Measurements from ENCODE around the gene SMYD3. TPM values are rescaled to one million over a fixed set of nuclear protein-coding genes. Genes with fewer than 3 reads are reported as not detected.

The SMYD3 gene
- polyA plus RNA-seq, 2 of the 4 experiments (the other 2 are of a cell fraction), result 18.2 to 35.2 TPM

- TF ChIP-seq PBX3 (IDR thresholded peaks at IDR 0.05), result no peak
- no peak for TF ChIP-seq HES2 (IDR thresholded peaks at IDR 0.05)
- TF ChIP-seq BHLHE40 (IDR thresholded peaks at IDR 0.05; ENCODE audit: low read depth, low read length), result no peak
- TF ChIP-seq CBX8 (IDR thresholded peaks at IDR 0.05), result no peak
- TF ChIP-seq ZC3H11A (IDR thresholded peaks at IDR 0.05), result no peak
- no peak for TF ChIP-seq TFCP2L1 (CRISPR knock-in tag; IDR thresholded peaks at IDR 0.05)
- no peak for TF ChIP-seq HOXB13 (CRISPR knock-in tag; IDR thresholded peaks at IDR 0.05; ENCODE audit: low read depth)
Observed at GRCh38 chr1:245765230-245766000, 741.7 kb downstream of the SMYD3 start (continued).

- no peak overlapping the region for H3K4me2 ChIP-seq
- H3K9me3 ChIP-seq, result no peaks in the 10 kb centered on the region
- ATAC-seq, result no peak
- POLR2A ChIA-PET, result no interaction called here
- TF ChIP-seq ZC3H11A (IDR thresholded peaks at IDR 0.05) (no peak), SMC3 (IDR thresholded peaks at IDR 0.05) (no peak), CBX2 (IDR thresholded peaks at IDR 0.05; ENCODE audit: borderline replicate concordance, low read depth) (no peak), FOSL2 (IDR thresholded peaks at IDR 0.05) (no peak), FOSL2 (CRISPR knock-in tag; IDR thresholded peaks at IDR 0.05) (no peak), ESRRA (IDR thresholded peaks at IDR 0.05; ENCODE audit: borderline replicate concordance, low read length) (no peak), ZFP36 (IDR thresholded peaks at IDR 0.05; ENCODE audit: borderline replicate concordance, partially characterized antibody) (no peak), CBX8 (IDR thresholded peaks at IDR 0.05) (no peak), EHMT2 (IDR thresholded peaks at IDR 0.05; ENCODE audit: low read depth) (no peak), HOXB13 (CRISPR knock-in tag; IDR thresholded peaks at IDR 0.05; ENCODE audit: low read depth) (no peak), KDM5A (IDR thresholded peaks at IDR 0.05) (no peak), USF2 (IDR thresholded peaks at IDR 0.05) (no peak), ZSCAN20 (CRISPR knock-in tag; IDR thresholded peaks at IDR 0.05) (no peak)
- no peak overlapping the region for H3K4me3 ChIP-seq
- WGBS (ENCODE audit: missing lambda C conversion rate), result 78% methylated on average over 5 of the region's 5 CpGs
- DNase-seq (ENCODE audit: low read depth in 1 of 2, low spot score in 1 of 2), result no peak
- no peaks in the 10 kb centered on the region for H3K4me1 ChIP-seq
- no peak for FAIRE-seq
- CTCF ChIA-PET, result no interaction called here
- no peak overlapping the region for H3K27ac ChIP-seq
Observed at GRCh38 chr1:245763873-245764331, 743.2 kb downstream of the SMYD3 start.

GRCh38 chr1:245762396-245762910, 744.6 kb downstream of the SMYD3 start:
- 85% methylated on average over 19 of the region's 19 CpGs for WGBS (ENCODE audit: missing lambda C conversion rate)
- H3K4me3 ChIP-seq, result no peak overlapping the region
- ChIA-PET CTCF (no interaction called here), POLR2A (no interaction called here)
- no peak overlapping the region for H3K27ac ChIP-seq
- H3K9me3 ChIP-seq, result no peaks in the 10 kb centered on the region
- ATAC-seq, result no peak
- DNase-seq (ENCODE audit: low read depth in 1 of 2, low spot score in 1 of 2), result no peak
- H3K4me2 ChIP-seq, result no peak overlapping the region
- H3K4me1 ChIP-seq, result no peaks in the 10 kb centered on the region
- no peak for FAIRE-seq
- TF ChIP-seq FOSL2 (IDR thresholded peaks at IDR 0.05) (no peak), FOSL2 (CRISPR knock-in tag; IDR thresholded peaks at IDR 0.05) (no peak), PHF8 (IDR thresholded peaks at IDR 0.05; ENCODE audit: borderline replicate concordance, low read depth) (no peak), FOSB (CRISPR knock-in tag; IDR thresholded peaks at IDR 0.05) (no peak), GATA3 (IDR thresholded peaks at IDR 0.05; ENCODE audit: borderline replicate concordance) (no peak), CHD4 (IDR thresholded peaks at IDR 0.05; ENCODE audit: borderline replicate concordance) (no peak), HOXB13 (CRISPR knock-in tag; IDR thresholded peaks at IDR 0.05; ENCODE audit: low read depth) (no peak), FOXS1 (CRISPR knock-in tag; IDR thresholded peaks at IDR 0.05) (no peak), POLR2AphosphoS2 (conservative IDR thresholded peaks at IDR 0.05; ENCODE audit: low read length) (no peak), MAX (IDR thresholded peaks at IDR 0.05) (no peak), TP53 (CRISPR knock-in tag; IDR thresholded peaks at IDR 0.05) (no peak), HMGXB4 (CRISPR knock-in tag; IDR thresholded peaks at IDR 0.05; ENCODE audit: borderline replicate concordance) (no peak), ZSCAN20 (CRISPR knock-in tag; IDR thresholded peaks at IDR 0.05) (no peak)
